KBM-7 (cell line): ENCODE results near the gene NOXA1.

ENCODE experiments used
- DNase-seq: peaks from one replicate; pipeline ENCODE4 v3.0.0-alpha.2; 2015
- in situ Hi-C: fragments of 300-500 bp; cut with MboI; formaldehyde crosslinking; loops from 2 replicates; pipeline ENCODE4 v1.14.3; 2020; ENCODE audit warnings: low sequenced_read_pairs, low pct_unique_long_range_greater_than_20kb, mixed read lengths

Gene NOXA1

DNA sequence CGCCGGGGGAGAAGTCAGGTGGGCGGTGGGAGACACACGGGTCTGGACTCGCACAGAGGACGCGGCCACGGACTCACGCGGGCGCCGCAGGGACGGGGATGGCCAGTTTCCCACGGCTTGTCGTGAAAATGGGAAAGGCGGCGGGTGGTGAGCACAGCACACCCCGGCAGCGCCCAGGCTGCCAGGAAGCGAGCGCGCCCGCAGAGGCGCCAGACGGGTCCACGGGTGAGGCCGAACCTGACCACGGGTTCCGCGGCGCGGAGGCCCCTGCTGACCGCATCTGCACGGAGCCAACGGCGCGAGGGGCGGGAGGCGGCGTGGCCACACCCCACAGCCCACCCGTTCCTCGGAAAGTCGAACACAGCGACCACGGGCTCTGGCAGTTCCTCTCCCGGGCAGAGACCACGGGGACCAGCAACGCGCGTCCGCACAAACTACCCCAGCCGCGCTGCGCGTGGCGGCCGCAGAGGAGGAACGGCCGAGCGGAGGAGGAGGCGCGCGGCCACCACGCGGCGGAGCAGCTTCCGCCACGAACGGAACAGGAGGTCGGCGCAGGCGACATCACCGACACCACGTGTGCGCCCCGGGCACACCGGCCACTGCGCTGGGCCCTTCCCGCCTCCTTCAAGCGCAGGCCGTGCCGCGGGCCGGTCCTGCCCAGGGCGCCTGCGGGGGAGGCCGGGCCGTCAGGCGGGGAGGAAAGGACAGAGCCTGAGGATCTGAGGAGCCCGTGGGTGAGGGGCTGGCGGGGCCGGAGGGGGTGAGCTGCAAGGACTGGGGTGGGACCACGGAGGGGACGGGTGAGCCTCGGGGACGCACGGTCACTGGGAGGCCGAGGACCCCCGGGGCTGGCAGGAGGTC is 5.8 kb upstream of the NOXA1 start:
- DNase-seq = peak; percentile 71
- in situ Hi-C loops = no loop called here

DNA sequence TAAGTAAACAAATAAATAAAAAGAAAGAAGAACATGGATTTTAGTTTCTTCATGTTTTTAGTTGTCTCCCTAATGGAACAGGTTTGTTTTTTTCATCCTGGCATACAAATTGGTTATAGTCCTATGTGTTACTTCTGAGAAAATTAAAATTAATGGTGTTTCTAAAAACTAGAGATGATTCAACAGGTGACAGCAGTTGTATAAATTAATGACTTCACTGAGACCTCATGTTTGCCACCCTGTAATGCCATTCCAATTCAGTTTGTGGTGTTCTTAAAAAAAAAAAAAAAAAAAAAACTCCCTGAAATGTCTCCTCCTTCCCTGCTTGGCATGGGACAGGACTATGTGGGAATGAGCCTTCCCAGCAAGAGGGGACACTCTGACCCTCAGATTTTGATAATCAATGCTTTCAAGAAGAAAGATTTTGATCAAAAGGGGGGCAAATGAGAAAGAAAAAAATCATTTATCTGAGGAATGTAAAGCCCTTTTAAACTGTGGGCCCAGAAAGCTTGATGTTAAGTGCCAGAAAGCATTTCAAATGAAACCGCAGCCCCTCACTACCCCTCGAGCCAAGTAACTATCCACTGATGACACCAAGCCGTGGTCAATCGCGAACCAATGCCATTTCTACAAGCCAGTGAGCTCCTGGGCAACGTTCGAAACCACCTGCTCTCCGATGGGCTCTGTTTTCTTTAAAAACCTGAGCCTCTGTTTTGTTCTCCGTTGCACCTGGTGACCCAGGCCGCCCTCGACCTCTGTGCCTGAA is 1.2 kb upstream of the NOXA1 start:
- in situ Hi-C loops = no loop called here
- DNase-seq = peak; percentile 48

DNA sequence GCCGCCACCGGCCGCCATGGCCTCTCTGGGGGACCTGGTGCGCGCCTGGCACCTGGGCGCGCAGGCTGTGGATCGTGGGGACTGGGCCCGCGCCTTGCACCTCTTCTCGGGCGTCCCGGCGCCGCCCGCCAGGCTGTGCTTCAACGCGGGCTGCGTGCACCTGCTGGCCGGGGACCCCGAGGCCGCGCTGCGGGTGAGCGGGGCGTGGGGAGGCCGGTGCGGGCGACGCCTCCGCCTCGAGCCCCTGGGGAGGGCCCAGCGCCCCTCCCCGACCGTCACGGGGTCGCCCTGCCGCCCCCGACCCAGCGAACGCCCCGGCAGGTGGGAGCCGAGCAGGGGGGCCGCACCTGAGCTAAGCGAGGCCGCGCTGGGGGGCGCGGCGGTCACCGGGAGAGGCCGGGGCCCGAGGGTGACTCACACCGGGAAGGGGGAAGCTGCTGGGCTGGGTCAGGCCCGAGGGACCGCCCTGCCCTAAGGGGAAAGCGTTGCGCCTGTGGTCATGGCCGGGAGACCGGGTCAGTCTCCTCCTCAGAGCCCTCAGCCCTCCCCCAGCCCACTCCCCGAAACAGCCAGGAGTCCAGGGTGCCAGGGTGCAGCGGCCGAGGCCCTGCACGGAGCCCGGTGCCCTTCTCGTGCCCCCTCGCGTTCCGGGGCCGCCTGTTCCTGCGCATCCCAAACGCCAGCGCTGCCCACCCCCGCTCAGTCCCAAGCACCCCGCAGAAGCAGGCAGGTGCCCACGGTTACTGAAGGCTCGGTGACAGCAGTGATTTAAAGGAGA is 510 bp downstream of the NOXA1 start:
- in situ Hi-C loops = no loop called here
- DNase-seq = no peak

DNA sequence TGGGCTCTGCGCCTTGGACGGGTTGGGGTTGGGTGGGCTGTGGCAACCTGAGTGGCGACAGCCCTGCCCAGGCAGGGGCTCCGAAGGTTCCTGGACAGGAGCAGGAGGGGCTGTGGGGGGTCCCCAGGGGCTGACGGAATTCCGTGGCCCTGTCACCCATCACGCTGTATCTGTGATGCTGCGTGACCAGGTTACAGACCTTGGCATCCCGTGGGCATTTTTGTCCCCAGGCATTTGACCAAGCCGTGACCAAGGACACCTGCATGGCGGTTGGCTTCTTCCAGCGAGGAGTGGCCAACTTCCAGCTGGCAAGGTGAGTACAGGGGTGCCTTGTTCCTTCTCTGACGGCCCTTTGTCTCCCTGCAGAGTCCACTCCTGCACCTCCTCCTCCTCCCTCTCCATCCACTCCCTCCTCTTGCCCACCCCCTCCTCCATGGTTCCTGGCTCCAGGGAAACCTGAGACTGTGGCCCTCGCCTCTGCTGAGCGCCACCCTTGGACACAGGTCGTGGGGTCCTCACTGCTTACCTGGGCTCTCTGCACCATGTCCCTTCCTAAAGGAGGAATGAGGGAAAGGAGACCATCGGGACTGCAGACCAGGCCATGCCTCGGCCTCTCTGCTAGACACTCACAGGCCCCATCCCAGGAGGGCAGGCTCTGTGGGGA is 3.0 kb downstream of the NOXA1 start:
- DNase-seq = no peak
- in situ Hi-C loops = no loop called here

DNA sequence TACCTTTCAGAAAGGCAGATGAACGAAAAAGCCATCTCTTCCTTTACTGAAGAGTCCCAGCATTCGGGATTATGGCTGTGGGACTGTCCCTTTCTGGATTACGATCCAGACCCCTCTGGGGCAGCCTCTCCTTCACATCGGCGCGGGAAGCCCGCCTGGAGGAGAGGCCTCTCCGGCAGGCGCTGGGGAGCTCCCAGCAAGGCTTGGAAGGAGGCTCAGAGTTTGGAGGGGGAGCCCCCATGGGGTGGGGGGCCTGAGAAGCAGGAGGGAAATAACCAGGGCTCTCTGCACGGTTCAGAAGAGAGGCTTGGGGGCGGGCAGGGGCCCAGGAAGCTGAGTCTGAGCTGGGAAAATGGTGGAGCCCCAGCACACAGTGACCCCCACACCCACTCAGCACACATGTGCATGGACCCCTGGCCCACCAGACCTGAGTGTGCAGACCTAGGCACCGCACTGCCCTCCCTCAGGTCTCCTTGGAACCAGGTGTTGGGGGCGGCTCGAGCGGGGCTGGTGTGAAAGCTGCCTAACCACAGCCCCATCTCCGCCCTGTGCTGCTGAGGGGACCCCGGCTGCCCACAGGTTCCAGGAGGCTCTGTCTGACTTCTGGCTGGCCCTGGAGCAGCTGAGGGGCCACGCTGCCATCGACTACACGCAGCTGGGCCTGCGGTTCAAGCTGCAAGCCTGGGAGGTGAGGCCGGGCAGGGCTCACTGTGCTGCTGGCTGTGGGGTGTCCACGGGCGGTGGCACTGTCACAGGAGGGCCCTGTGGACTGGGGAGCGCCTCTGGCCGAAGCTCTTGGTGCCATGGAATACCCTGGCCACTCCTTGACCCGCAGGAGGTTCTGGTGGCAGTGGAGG is 4.5 kb downstream of the NOXA1 start:
- no peak for DNase-seq
- in situ Hi-C loops = no loop called here

DNA sequence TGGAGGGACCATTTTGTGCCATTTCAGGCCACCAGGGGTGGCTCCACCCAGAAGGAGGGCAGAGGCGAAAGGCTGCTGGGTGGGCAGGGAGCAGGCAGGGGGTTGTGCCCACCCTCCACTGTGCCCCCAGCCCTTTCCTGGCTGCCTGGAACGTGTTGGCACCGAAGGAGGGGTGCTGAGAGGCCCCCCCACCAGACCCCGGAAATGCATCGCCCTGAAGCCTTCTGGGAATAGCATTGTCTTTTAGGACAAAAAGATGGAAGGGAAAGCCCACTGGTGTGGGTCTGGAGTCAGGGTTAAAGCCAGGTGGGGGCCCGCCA is 5.1 kb downstream of the NOXA1 start:
- in situ Hi-C loops = no loop called here
- DNase-seq = no peak

DNA sequence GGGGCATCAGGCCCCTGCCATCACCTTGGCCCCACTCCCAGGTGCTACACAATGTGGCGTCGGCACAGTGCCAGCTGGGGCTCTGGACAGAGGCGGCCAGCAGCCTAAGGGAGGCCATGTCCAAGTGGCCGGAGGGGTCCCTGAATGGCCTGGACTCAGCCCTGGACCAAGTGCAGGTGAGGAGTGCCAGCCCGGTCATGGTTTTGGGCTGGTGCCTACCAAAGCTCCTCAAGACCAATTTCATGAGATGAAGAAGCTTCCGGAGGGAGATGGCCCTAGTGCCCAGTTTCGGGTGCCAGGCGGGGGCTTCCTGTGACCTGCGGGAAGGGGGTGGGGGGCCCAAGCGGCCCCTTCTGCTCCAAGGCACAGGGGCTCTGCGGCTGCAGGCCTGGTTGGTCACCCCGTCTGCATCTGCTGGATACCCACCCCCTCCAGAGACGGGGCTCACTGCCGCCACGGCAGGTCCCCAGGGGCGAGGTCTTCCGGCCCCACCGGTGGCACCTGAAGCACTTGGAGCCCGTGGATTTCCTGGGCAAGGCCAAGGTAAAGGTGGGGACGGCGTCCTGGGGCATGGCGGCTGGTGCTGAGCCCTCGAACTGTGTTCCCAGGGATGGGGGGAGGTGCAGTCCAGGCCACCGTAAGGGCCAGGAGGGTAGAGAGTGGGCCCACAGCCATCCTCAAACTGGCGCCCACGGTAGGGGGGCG is 5.8 kb downstream of the NOXA1 start:
- no peak for DNase-seq
- in situ Hi-C loops = no loop called here

DNA sequence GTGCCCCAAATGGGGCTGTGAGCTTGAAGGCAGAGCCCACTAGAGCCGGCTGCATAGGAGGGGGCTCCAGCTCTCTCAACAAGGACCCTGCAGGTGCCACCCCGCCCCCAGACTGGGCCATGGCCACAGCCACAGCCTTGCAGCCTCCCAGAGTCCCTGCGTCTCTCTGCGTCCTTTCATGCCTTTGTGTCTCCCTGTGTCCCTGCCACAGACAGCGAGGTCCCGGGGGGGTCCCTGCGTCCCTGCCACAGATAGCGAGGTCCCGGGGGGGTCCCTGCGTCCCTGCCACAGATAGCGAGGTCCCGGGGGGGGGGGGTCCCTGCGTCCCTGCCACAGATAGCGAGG is 6.3 kb downstream of the NOXA1 start:
- no peak for DNase-seq
- in situ Hi-C loops = no loop called here

DNA sequence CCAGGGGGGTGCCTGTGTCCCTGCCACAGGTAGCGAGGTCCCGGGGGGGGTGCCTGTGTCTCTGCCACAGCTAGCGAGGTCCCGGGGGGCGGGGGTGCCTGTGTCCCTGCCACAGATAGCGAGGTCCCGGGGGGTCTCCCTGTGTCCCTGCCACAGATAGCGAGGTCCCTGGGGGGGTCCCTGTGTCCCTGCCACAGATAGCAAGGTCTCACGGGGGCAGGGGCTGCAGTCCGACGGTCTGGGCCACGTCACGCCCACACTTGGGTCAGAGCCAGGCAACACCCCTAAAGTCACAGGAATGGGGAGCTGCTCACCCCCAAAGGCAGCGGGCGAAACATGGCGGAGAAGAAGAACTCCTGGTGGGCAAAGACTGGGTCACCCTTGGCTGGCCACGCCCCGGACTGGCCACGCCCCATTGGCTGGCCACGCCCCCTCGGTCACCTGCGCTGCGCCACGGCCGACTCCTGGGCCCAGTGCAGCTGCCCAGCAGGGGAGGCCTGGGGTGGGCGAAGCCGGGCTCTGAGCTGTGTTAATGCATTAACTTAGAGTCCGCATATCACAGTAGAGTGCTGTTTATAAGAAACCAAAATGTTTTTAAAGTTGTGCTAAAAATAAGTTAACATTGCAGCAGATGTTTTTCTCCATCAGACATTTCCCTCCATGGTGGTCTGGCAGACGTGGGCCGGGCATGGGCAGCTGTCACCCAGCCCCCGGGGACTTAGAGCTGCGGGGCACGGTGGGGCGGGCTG is 7.0 kb downstream of the NOXA1 start:
- no peak for DNase-seq
- in situ Hi-C loops = no loop called here

DNA sequence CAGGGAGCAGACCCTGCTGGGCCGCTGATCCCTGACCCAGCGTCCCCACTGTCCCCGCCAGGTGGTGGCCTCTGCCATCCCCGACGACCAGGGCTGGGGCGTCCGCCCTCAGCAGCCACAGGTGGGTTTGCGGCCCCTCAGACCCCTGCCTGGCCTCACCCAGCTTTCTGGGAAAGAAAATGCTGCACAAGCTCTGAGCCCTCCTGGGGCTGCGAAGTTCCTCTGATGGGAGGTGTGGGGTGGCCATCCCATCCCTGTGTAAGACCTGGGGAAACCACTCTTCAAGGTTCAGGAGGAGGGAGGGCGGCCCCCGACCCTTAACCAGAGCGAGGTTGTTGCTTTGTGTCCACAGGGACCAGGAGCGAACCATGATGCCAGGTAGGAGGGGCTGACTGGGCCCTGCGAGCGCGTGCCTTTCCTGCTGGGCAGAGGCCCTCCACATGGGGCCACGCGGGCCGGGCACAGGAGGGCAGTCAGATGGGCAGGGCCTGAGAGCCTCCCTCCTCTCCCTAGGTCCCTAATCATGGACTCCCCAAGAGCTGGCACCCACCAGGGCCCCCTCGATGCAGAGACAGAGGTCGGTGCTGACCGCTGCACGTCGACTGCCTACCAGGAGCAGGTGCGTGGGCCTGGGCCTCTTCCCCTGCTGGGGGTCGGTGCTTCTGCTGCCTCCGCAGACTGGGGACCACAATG is 7.7 kb downstream of the NOXA1 start:
- in situ Hi-C loops = no loop called here

DNA sequence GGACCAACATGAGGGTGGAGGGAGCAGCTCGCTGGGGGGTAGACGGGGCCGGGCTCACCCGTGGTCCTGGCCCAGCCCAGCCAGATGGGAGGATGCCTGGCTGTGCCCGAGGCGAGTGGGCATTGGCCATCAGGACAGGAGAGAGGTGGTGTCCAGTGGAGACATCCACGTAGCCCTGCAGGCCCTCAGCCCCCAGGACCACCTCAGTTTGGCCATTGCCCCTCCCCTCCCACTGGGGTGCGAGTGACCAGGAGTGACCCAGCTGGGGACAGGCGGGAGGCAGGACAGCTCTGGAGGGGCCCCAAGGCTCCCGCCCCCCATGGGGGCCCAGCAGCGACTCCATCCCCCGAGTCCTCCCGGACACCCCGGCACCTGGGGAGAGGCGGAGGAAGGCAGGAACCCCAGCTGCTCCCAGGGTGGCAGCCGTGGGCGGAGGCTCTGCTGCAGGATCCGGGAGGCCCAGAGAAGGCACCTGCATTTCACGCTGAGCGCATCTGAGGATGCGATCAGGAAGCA is 8.3 kb downstream of the NOXA1 start:
- in situ Hi-C loops = no loop called here
- no peak for DNase-seq

More for the DNA sequence above, 7.7 kb downstream of the NOXA1 start:
- DNase-seq = no peak

DNA sequence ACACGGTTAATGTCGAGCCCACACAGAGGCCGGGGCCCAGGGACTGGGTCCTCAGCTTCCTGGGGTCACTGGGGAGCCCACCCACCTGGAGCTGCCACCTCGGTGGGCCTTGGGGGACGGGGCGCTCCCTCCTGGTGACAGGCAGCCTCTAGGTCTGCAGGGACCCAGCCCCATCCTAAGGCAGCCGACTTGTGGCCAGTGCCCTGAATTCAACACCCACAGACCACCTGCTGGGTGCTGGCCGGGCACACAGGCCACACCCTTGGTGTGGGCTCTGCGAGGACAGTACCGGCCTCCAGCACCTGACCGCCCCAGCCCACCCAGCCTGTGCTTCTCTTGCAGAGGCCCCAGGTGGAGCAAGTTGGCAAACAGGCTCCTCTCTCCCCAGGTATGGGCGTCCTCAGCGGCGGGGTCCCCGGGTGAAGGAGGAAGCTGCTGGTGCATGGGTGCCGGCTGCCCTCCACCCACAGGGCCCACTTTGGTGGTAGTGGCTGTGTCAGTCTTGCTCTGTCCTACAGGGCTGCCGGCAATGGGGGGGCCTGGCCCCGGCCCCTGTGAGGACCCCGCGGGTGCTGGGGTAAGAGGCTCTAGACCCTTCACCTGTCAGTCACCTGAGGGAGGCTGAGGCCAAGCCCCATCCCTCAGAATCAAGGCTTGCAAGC is 9.6 kb downstream of the NOXA1 start:
- no peak for DNase-seq
- in situ Hi-C loops = no loop called here

DNA sequence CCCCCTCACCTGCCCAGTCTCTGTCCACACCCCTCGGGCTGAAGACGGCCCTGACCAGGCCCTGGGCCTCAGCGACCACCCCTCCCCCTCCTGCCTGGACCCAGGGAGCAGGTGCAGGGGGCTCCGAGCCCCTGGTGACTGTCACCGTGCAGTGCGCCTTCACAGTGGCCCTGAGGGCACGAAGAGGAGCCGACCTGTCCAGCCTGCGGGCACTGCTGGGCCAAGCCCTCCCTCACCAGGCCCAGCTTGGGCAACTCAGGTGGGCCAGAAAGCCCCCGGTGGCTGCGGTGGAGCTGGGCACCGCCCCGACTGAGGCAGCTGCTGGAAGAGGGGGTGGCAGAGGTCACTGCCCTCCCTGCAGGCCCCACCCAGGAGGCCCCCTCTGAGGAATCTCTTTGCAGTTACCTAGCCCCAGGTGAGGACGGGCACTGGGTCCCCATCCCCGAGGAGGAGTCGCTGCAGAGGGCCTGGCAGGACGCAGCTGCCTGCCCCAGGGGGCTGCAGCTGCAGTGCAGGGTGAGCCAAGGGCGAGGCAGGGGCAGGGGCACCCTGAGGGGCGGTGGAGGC is 10.2 kb downstream of the NOXA1 start:
- in situ Hi-C loops = no loop called here
- no peak for DNase-seq

DNA sequence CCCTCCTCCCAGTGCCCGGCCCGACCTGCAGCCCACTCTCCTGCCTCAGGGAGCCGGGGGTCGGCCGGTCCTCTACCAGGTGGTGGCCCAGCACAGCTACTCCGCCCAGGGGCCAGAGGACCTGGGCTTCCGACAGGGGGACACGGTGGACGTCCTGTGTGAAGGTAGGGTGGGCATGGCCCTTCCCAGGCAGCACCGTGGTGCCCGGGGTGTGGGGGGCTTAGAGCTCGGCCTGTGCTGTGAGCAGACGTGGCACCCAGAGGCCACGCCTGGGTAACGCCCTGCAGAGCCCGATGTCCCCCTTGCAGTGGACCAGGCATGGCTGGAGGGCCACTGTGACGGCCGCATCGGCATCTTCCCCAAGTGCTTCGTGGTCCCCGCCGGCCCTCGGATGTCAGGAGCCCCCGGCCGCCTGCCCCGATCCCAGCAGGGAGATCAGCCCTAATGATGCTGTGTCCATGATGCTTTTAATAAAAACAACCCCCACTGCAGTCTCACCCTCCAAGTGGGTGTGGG is 10.8 kb downstream of the NOXA1 start:
- DNase-seq = no peak
- in situ Hi-C loops = no loop called here

DNA sequence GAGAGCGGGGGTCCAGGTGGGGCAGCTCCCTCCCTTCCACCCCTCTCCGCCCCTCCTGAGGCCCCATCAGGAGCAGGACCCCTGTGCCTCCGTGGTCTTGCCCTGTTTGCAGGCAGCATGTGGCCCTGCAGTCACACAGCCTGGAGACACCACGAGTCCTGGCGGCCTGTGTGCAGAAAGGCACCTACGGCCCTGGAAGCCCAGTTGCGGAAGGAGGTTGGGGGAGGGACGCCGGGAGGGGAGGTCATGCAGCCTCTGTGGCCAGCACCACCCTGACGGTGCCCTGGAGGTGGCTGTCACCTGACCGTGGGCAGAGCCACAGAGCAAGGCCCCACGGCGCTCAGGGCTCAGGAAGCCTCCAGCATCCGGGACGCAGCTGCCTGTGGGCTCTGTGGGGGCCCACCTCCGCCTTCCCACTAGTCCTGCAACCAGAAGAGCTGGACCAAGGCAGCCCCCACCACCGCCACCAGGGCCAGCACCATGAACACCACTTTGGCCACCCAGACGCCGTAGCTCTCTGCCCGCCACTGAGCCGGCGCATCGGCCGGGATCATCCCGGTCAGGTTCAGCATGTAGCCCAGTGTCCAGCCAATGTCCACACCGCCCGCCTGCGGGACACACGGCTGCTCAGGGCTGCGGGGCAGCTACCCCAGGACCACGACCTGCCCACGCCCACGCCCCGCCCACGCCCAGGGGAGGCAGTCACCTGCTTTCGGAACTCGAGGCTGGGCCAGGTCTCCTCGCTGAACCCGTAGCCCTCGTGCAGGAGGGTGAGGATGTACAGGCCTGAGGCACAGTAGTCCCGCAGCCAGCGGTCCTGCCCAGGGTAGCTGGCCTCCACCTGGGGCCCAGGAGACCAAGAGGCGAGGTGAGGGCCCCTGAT is 11.5 kb downstream of the NOXA1 start:
- no peak for DNase-seq
- in situ Hi-C loops = no loop called here
